ENCODE results near the gene KLHL4.

DNA sequence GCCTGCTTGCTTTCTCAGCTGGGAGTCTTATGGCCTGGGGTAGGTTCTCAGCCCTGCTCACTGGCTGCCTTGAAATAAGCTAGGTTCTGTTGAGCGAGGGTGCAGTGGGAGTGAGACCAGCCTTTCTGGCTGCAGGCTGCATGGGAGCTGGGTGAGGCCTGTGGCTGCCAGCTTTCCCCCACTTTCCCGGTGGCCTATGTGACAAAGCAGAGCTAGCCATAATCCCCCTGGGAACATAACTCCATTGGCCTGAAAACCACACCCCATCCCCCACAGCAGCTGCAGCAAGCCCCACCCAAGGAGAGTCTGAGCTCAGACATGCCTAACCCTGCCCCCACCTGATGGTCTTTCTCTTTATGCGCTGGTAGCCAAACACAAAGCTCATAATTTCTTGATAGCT is 118.9 kb downstream of the KLHL4 start:
- TF ChIP-seq SMC3 (IDR thresholded peaks at IDR 0.05) (no peak), MAFK (IDR thresholded peaks at IDR 0.05; ENCODE audit: partially characterized antibody) (no peak), EP300 (IDR thresholded peaks at IDR 0.05) (no peak), EHF (CRISPR knock-in tag; IDR thresholded peaks at IDR 0.05) (no peak), ZNF302 (CRISPR knock-in tag; IDR thresholded peaks at IDR 0.05) (no peak), RFX5 (IDR thresholded peaks at IDR 0.05) (no peak), JUN (IDR thresholded peaks at IDR 0.05) (no peak)
- TF ChIP-seq, protein P1, sequence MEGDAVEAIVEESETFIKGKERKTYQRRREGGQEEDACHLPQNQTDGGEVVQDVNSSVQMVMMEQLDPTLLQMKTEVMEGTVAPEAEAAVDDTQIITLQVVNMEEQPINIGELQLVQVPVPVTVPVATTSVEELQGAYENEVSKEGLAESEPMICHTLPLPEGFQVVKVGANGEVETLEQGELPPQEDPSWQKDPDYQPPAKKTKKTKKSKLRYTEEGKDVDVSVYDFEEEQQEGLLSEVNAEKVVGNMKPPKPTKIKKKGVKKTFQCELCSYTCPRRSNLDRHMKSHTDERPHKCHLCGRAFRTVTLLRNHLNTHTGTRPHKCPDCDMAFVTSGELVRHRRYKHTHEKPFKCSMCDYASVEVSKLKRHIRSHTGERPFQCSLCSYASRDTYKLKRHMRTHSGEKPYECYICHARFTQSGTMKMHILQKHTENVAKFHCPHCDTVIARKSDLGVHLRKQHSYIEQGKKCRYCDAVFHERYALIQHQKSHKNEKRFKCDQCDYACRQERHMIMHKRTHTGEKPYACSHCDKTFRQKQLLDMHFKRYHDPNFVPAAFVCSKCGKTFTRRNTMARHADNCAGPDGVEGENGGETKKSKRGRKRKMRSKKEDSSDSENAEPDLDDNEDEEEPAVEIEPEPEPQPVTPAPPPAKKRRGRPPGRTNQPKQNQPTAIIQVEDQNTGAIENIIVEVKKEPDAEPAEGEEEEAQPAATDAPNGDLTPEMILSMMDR (IDR thresholded peaks at IDR 0.05): no peak
- TF ChIP-seq, protein P2, sequence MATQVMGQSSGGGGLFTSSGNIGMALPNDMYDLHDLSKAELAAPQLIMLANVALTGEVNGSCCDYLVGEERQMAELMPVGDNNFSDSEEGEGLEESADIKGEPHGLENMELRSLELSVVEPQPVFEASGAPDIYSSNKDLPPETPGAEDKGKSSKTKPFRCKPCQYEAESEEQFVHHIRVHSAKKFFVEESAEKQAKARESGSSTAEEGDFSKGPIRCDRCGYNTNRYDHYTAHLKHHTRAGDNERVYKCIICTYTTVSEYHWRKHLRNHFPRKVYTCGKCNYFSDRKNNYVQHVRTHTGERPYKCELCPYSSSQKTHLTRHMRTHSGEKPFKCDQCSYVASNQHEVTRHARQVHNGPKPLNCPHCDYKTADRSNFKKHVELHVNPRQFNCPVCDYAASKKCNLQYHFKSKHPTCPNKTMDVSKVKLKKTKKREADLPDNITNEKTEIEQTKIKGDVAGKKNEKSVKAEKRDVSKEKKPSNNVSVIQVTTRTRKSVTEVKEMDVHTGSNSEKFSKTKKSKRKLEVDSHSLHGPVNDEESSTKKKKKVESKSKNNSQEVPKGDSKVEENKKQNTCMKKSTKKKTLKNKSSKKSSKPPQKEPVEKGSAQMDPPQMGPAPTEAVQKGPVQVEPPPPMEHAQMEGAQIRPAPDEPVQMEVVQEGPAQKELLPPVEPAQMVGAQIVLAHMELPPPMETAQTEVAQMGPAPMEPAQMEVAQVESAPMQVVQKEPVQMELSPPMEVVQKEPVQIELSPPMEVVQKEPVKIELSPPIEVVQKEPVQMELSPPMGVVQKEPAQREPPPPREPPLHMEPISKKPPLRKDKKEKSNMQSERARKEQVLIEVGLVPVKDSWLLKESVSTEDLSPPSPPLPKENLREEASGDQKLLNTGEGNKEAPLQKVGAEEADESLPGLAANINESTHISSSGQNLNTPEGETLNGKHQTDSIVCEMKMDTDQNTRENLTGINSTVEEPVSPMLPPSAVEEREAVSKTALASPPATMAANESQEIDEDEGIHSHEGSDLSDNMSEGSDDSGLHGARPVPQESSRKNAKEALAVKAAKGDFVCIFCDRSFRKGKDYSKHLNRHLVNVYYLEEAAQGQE (IDR thresholded peaks at IDR 0.05): no peak

Data from A549 (cell line).